GM06990 (cell line): Measurements from ENCODE around the gene ZNF778.

Source experiments
- DNase-seq: peaks from one replicate; pipeline ENCODE4 v3.0.0-alpha.2; 2011; ENCODE audit not compliant: insufficient read length; ENCODE audit errors: extremely low read depth
- H3K27me3 ChIP-seq: replicated peaks from 2 replicates; pipeline ENCODE4 v1.6.0; 2011; ENCODE audit warnings: low read length; ENCODE audit not compliant: control insufficient read depth, insufficient read depth
- H3K36me3 ChIP-seq: 2 replicates; pipeline ENCODE4 v1.5.1; 2011; ENCODE audit warnings: low read length; ENCODE audit not compliant: control insufficient read depth, insufficient read depth
- H3K4me3 ChIP-seq: replicated peaks from 2 replicates; pipeline ENCODE4 v1.5.1; 2011; ENCODE audit warnings: low read depth, mild to moderate bottlenecking, control low read depth, low read length
- CTCF ChIP-seq: IDR thresholded peaks from 2 replicates; pipeline ENCODE4 v1.5.1; 2011; ENCODE audit warnings: low read length, control low read depth, mild to moderate bottlenecking, inconsistent platforms; ENCODE audit not compliant: insufficient read depth, poor library complexity, severe bottlenecking

The ZNF778 gene

GRCh38 chr16:89210904-89211515 lies 6.5 kb upstream of the ZNF778 start:
- H3K27me3 ChIP-seq = no peaks in the 10 kb centered on the region
- TF ChIP-seq CTCF = no peak
- H3K4me3 ChIP-seq = no peak overlapping the region
- no peaks in the 10 kb centered on the region for H3K36me3 ChIP-seq
- DNase-seq = no peak

GRCh38 chr16:89216315-89217137 lies 977 bp upstream of the ZNF778 start:
- no peak for DNase-seq
- Histone ChIP-seq H3K36me3 (peaks cover under 1% of the 10 kb centered on the region), H3K27me3 (no peaks in the 10 kb centered on the region), H3K4me3 (peak overlapping the region; percentile 90)
- TF ChIP-seq CTCF = peak; percentile 69

GRCh38 chr16:89217138-89217387 lies 440 bp upstream of the ZNF778 start:
- Histone ChIP-seq H3K4me3 (peak overlapping the region; percentile 90), H3K27me3 (no peaks in the 10 kb centered on the region), H3K36me3 (peaks cover 2% of the 10 kb centered on the region)
- DNase-seq = no peak
- no peak for TF ChIP-seq CTCF

GRCh38 chr16:89219365-89219764 lies 1.9 kb downstream of the ZNF778 start:
- peaks cover 8% of the 10 kb centered on the region for H3K36me3 ChIP-seq
- H3K4me3 ChIP-seq = no peak overlapping the region
- no peak for DNase-seq
- no peak for TF ChIP-seq CTCF
- no peaks in the 10 kb centered on the region for H3K27me3 ChIP-seq

GRCh38 chr16:89221604-89222003 lies 4.1 kb downstream of the ZNF778 start:
- H3K4me3 ChIP-seq = no peak overlapping the region
- peaks cover 12% of the 10 kb centered on the region for H3K36me3 ChIP-seq
- no peaks in the 10 kb centered on the region for H3K27me3 ChIP-seq
- TF ChIP-seq CTCF = no peak
- DNase-seq = no peak
